ENCODE measurements around the gene ALDH2.

GRCh38 chr12:111822886-111823285, 56.2 kb downstream of the ALDH2 start:
- TF ChIP-seq CTCF (IDR thresholded peaks at IDR 0.05) (no peak), POLR2AphosphoS5 (IDR thresholded peaks at IDR 0.05) (no peak)

All from stomach (tissue), 4 donors.